ENCODE data around the gene IGSF6.

- TF ChIP-seq, protein P1, sequence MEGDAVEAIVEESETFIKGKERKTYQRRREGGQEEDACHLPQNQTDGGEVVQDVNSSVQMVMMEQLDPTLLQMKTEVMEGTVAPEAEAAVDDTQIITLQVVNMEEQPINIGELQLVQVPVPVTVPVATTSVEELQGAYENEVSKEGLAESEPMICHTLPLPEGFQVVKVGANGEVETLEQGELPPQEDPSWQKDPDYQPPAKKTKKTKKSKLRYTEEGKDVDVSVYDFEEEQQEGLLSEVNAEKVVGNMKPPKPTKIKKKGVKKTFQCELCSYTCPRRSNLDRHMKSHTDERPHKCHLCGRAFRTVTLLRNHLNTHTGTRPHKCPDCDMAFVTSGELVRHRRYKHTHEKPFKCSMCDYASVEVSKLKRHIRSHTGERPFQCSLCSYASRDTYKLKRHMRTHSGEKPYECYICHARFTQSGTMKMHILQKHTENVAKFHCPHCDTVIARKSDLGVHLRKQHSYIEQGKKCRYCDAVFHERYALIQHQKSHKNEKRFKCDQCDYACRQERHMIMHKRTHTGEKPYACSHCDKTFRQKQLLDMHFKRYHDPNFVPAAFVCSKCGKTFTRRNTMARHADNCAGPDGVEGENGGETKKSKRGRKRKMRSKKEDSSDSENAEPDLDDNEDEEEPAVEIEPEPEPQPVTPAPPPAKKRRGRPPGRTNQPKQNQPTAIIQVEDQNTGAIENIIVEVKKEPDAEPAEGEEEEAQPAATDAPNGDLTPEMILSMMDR (IDR thresholded peaks at IDR 0.05), result no peak
- no peak for TF ChIP-seq POLR2AphosphoS5 (IDR thresholded peaks at IDR 0.05; ENCODE audit: low read depth, low read length)
- no peak for TF ChIP-seq RCOR1 (IDR thresholded peaks at IDR 0.05; ENCODE audit: low read length)
- no peak for TF ChIP-seq RAD21 (IDR thresholded peaks at IDR 0.05; ENCODE audit: low read length)
- TF ChIP-seq EZH2phosphoT487 (IDR thresholded peaks at IDR 0.05; ENCODE audit: borderline replicate concordance, low read depth), result no peak
- TF ChIP-seq, protein P2, sequence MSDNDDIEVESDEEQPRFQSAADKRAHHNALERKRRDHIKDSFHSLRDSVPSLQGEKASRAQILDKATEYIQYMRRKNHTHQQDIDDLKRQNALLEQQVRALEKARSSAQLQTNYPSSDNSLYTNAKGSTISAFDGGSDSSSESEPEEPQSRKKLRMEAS (IDR thresholded peaks at IDR 0.05; ENCODE audit: low read depth), result no peak
- TF ChIP-seq ZBTB33 (IDR thresholded peaks at IDR 0.05; ENCODE audit: borderline replicate concordance, low read depth), result no peak
- no peak for TF ChIP-seq RXRA (IDR thresholded peaks at IDR 0.05; ENCODE audit: borderline replicate concordance, low read depth)
- no peak for TF ChIP-seq TAF1 (IDR thresholded peaks at IDR 0.05; ENCODE audit: borderline replicate concordance, low read depth, low read length)
- no peak for TF ChIP-seq YY1 (IDR thresholded peaks at IDR 0.05; ENCODE audit: low read depth)
- no peak for TF ChIP-seq USF1 (IDR thresholded peaks at IDR 0.05; ENCODE audit: borderline replicate concordance, low read depth)
Observed at GRCh38 chr16:21639493-21639892, 12.9 kb downstream of the IGSF6 start.
